ENCODE data around the gene CAPN13.

Gene CAPN13

DNA sequence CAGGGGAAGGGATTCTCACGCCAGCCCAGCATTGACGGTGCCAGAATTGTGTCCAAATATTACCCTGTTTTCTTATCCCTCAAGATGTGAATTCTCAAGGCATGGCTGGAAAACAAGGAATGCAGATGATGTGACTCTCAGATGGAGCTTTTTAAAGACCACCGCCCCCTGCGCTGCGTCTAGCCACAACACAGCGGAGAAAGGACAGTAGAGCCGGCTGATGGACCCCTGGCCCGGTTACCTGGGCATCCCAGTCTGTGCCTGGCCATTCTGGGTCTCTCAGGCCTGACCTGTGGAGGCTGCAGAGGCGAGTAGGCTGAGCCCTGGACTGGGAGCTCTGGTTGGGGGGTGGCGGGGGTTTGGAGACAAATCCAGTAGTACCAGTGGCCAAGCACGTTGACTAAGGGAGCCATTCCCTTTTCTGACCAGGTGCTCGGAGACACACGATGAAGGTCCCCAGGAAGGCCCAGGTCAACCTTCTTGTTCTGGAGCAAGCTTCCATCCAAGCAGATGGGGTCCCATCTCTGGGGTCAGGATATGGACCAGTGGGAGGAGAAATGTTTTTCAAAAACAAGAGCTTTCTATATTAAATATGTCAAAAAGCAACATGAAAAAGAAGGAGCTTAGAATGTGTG, 5.3 kb downstream of the CAPN13 start:
- DNase-seq (ENCODE audit: low read depth) = no peak
- no peak for TF ChIP-seq CTCF (IDR thresholded peaks at IDR 0.05; ENCODE audit: low read depth, low read length, missing control alignments)
- H3K4me3 ChIP-seq (ENCODE audit: low read depth, low read length) = no peak overlapping the region
- in situ Hi-C loops (cut with HindIII; ENCODE audit: low sequenced_read_pairs) = no loop called here

DNA sequence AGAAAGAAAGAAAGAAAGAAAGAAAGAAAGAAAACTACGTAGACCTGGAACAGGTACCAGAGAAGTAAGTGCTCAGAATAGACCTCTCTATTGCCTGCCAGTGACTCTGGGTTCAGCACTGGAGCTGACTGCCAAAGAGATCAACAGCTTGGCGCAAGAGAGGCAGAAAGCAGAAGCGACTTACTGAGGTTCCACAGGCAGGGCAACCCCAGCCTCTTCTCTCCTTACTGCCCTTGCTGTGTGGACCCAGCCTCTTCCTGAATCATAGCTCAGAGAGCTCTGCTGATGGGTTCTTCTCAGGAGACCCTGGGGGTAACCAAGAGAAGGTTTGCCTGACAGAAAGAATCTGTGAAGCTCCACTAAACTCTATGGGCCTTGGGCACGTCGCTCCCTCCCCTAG, 7.1 kb downstream of the CAPN13 start:
- no peak for DNase-seq (ENCODE audit: low read depth)

GRCh38 chr2:30799366-30799765, 7.9 kb downstream of the CAPN13 start:
- DNase-seq (ENCODE audit: low read depth) = no peak
- no peak overlapping the region for H3K4me3 ChIP-seq (ENCODE audit: low read depth, low read length)
- in situ Hi-C loops (cut with HindIII; ENCODE audit: low sequenced_read_pairs) = no loop called here
- no peak for TF ChIP-seq CTCF (IDR thresholded peaks at IDR 0.05; ENCODE audit: low read depth, low read length, missing control alignments)

More for the DNA sequence above, 7.1 kb downstream of the CAPN13 start:
- H3K4me3 ChIP-seq (ENCODE audit: low read depth, low read length) = no peak overlapping the region
- in situ Hi-C loops (cut with HindIII; ENCODE audit: low sequenced_read_pairs) = no loop called here
- no peak for TF ChIP-seq CTCF (IDR thresholded peaks at IDR 0.05; ENCODE audit: low read depth, low read length, missing control alignments)

- in situ Hi-C loops (cut with HindIII; ENCODE audit: low sequenced_read_pairs) = no loop called here
- no peak overlapping the region for H3K4me3 ChIP-seq (ENCODE audit: low read depth, low read length)
- no peak for DNase-seq (ENCODE audit: low read depth)
- no peak for TF ChIP-seq CTCF (IDR thresholded peaks at IDR 0.05; ENCODE audit: low read depth, low read length, missing control alignments)
Observed at GRCh38 chr2:30798536-30798991, 8.7 kb downstream of the CAPN13 start.

DNA sequence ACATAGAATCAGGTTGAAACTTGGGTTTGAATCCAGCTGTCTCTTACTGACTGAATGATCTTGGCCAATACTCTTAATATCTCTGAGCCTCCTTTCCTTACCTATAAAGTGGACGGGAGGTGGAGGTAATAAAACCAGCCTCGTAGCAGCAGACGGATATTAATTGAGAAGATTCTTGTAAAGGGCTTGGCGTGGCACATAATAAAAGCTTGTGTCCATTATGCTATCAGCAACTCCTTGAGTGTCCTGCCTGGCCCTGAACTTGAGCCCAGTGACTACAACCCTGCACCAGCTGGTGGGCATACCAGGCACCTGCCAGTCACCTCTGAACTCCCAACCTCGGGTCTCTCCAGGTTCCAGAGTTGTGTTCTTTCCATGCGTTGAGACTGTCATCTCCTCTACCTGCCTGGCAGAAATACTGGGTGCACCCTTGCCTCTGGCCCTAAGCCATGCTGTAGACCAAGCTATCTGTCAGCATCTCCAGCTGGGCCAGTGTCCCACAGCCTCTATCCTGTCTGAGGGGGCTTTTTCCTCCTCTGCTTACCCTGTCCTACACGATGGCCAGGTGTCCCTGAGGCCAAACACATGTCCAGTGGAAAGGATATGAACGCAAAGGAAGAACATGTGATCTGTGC, 9.7 kb downstream of the CAPN13 start:
- H3K4me3 ChIP-seq (ENCODE audit: low read depth, low read length) = no peak overlapping the region
- no peak for TF ChIP-seq CTCF (IDR thresholded peaks at IDR 0.05; ENCODE audit: low read depth, low read length, missing control alignments)
- DNase-seq (ENCODE audit: low read depth) = no peak
- in situ Hi-C loops (cut with HindIII; ENCODE audit: low sequenced_read_pairs) = no loop called here

DNA sequence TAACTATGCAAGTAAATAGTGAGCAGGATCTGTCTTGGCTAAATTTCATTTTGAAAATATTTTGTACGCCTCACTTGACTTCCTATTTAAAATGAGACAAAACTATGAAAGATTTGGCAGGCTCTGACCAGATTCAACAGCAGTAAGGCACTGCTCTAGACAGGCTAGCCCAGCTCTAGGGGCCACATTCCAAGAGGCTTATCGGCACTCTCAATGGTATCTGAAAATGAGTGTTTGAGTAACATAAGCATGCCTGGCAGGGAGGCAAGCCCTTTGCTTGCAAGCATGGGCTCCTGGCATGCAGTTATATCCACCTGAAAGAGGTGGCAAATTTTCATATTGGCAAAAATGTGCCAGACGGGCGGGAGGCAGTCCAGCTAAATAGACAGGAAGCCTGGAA, 10.5 kb downstream of the CAPN13 start:
- TF ChIP-seq CTCF (IDR thresholded peaks at IDR 0.05; ENCODE audit: low read depth, low read length, missing control alignments) = no peak
- DNase-seq (ENCODE audit: low read depth) = no peak
- no peak overlapping the region for H3K4me3 ChIP-seq (ENCODE audit: low read depth, low read length)
- in situ Hi-C loops (cut with HindIII; ENCODE audit: low sequenced_read_pairs) = no loop called here

All from astrocyte of the cerebellum (primary cell).